CD4-positive, alpha-beta T cell (primary cell): ENCODE results near the gene WDSUB1. TPM values are rescaled to one million over a fixed set of nuclear protein-coding genes. Genes with fewer than 3 reads are reported as not detected.
A peak's percentile ranks its signal among the peaks of the same experiment; 100 is the strongest.

Experiments used
- ATAC-seq: fragments of 200-7000 bp; cut with Tn5 transposase; one replicate; pipeline ENCODE4 v1.10.0; 2022; ENCODE audit warnings: mild to moderate bottlenecking; ENCODE audit not compliant: poor library complexity
- CTCF ChIA-PET: fragments of 350-600 bp; sonication (Branson Sonifier 250); formaldehyde crosslinking; loops from one replicate; lab custom pipeline; 2021; ENCODE audit warnings: antibody characterized with exemption, inconsistent platforms; lab: Charles Lee
- POLR2A ChIA-PET: fragments of 350-600 bp; sonication (Branson Sonifier 250); formaldehyde crosslinking; loops from one replicate; lab custom pipeline; 2021; ENCODE audit warnings: antibody characterized with exemption, inconsistent platforms; lab: Charles Lee
- DNase-seq, 14 experiments: peaks; one replicate each; pipeline ENCODE4 v3.0.0-alpha.2; 2013 to 2020; ENCODE audit warnings: mixed read lengths in 2 of 14
- H3K27ac ChIP-seq, 2 donors: one replicate each; pipeline versions ENCODE4 v1.5.1 to v1.7.0; 2013; ENCODE audit warnings: low read length in 2 of 2, low read depth in 1 of 2, mild to moderate bottlenecking in 1 of 2
- H3K27me3 ChIP-seq, 2 experiments: 1 replicate in 1 of 2; 2 replicates in 1 of 2; pipeline versions ENCODE4 v1.6.1 to v1.7.0; 2013; ENCODE audit warnings: low read length in 2 of 2, control low read depth in 1 of 2, mild to moderate bottlenecking in 1 of 2, moderate library complexity in 1 of 2; ENCODE audit not compliant: insufficient read depth in 2 of 2, control insufficient read depth in 1 of 2
- H3K36me3 ChIP-seq: one replicate; pipeline ENCODE4 v1.6.1; 2013; ENCODE audit warnings: low read length, control low read depth; ENCODE audit not compliant: insufficient read depth
- H3K4me1 ChIP-seq: one replicate; pipeline ENCODE4 v1.6.1; 2013; ENCODE audit warnings: low read length, control low read depth; ENCODE audit not compliant: insufficient read depth
- H3K4me3 ChIP-seq: one replicate; pipeline ENCODE4 v1.5.1; 2013; ENCODE audit warnings: mild to moderate bottlenecking, low read length, moderate library complexity
- H3K9me3 ChIP-seq, 2 experiments: 1 replicate in 1 of 2; 2 replicates in 1 of 2; pipeline versions ENCODE4 v1.6.1 to v1.7.0; 2013; ENCODE audit warnings: low read length in 2 of 2, mild to moderate bottlenecking in 2 of 2, control low read depth in 1 of 2, moderate library complexity in 1 of 2; ENCODE audit not compliant: control insufficient read depth in 1 of 2, insufficient read depth in 1 of 2
- H3K27ac Mint-ChIP-seq: one replicate; pipeline ENCODE4 v1.8.0; 2020; ENCODE audit warnings: mixed read lengths
- H3K27me3 Mint-ChIP-seq: one replicate; pipeline ENCODE4 v1.8.0; 2021; ENCODE audit warnings: mixed read lengths
- H3K36me3 Mint-ChIP-seq: one replicate; pipeline ENCODE4 v1.8.0; 2021; ENCODE audit warnings: low read depth, mixed read lengths
- H3K4me1 Mint-ChIP-seq: one replicate; pipeline ENCODE4 v1.8.0; 2021; ENCODE audit warnings: low read depth, mixed read lengths
- H3K4me3 Mint-ChIP-seq: one replicate; pipeline ENCODE4 v1.8.0; 2020; ENCODE audit warnings: mild to moderate bottlenecking, mixed read lengths
- H3K9me3 Mint-ChIP-seq: one replicate; pipeline ENCODE4 v1.8.0; 2020; ENCODE audit warnings: mixed read lengths
- CTCF ChIP-seq: fragments of 200-600 bp; IDR thresholded peaks from one replicate; pipeline ENCODE4 v1.8.0; 2022; ENCODE audit warnings: antibody characterized with exemption, mild to moderate bottlenecking
- intact Hi-C, 2 experiments: fragments of 100-400 bp; cut with DNase I in 1 of 2; cut with micrococcal nuclease in 1 of 2; formaldehyde crosslinking; loops; one replicate each; pipeline versions ENCODE4 v1.15.1 to v1.9.0; 2023 to 2025; cut with DNase I, micrococcal nuclease
- total RNA-seq, 174 experiments: library from RNA in 2 of 174; stranded (reverse) in 2 of 174; gene quantifications; one replicate each; pipeline ENCODE4 v1.2.3 and lab custom pipeline; 2021 to 2026

Gene WDSUB1
- total RNA-seq, 2 experiments from 2014 or later: 6.8 to 8.0 TPM

- H3K4me1 ChIP-seq: peaks cover 14% of the 10 kb centered on the region
- no peak for ATAC-seq
- H3K4me3 Mint-ChIP-seq: no peak overlapping the region
- no peaks in the 10 kb centered on the region for H3K27me3 Mint-ChIP-seq
- H3K4me3 ChIP-seq: no peak overlapping the region
- TF ChIP-seq CTCF: no peak
- H3K27ac ChIP-seq: no peak overlapping the region
- H3K9me3 ChIP-seq: no peaks in the 10 kb centered on the region
- no peaks in the 10 kb centered on the region for H3K36me3 ChIP-seq
- H3K27me3 ChIP-seq: no peaks in the 10 kb centered on the region
- H3K27ac Mint-ChIP-seq: peak overlapping the region; percentile 47
- ChIA-PET POLR2A (interaction anchor here (0.9 to 1.3 kb wide), 3 partner anchors 17 to 20 kb away, joined by 3 to 5 read pairs (median 3); no protein-coding TSS in a partner anchor), CTCF (interaction anchor here (0.7 kb wide), 1 partner anchor 573 kb away, joined by 3 read pairs; no protein-coding TSS in a partner anchor)
- DNase-seq: no peak
- H3K9me3 Mint-ChIP-seq: no peaks in the 10 kb centered on the region
- H3K4me1 Mint-ChIP-seq: peaks cover 42% of the 10 kb centered on the region
- intact Hi-C loops: no loop called here
- no peaks in the 10 kb centered on the region for H3K36me3 Mint-ChIP-seq
Measured at GRCh38 chr2:159226608-159227385, 59.7 kb downstream of the WDSUB1 start.

GRCh38 chr2:159226059-159226461 lies 60.4 kb downstream of the WDSUB1 start:
- H3K27ac ChIP-seq: no peak overlapping the region
- no peak overlapping the region for H3K4me3 ChIP-seq
- H3K9me3 ChIP-seq: no peaks in the 10 kb centered on the region
- TF ChIP-seq CTCF: no peak
- intact Hi-C loops: no loop called here
- Mint-ChIP-seq H3K9me3 (no peaks in the 10 kb centered on the region), H3K27me3 (no peaks in the 10 kb centered on the region), H3K4me3 (no peak overlapping the region), H3K27ac (peak overlapping the region; percentile 37), H3K36me3 (no peaks in the 10 kb centered on the region), H3K4me1 (peaks cover 42% of the 10 kb centered on the region)
- POLR2A ChIA-PET: no interaction called here
- H3K36me3 ChIP-seq: no peaks in the 10 kb centered on the region
- peak; percentile 71 for ATAC-seq
- peaks cover 14% of the 10 kb centered on the region for H3K4me1 ChIP-seq
- CTCF ChIA-PET: interaction anchor here (0.7 kb wide), 1 partner anchor 574 kb away, joined by 3 read pairs; no protein-coding TSS in a partner anchor
- peak in 5 of 14 experiments; percentile 6 to 69 (median 42) for DNase-seq
- H3K27me3 ChIP-seq: no peaks in the 10 kb centered on the region

GRCh38 chr2:159225025-159226016 lies 61.2 kb downstream of the WDSUB1 start:
- POLR2A ChIA-PET: interaction anchor here (0.6 to 0.8 kb wide), 2 partner anchors 15 to 549 kb away, joined by 3 read pairs; no protein-coding TSS in a partner anchor
- no peak overlapping the region for H3K4me3 Mint-ChIP-seq
- intact Hi-C loops: no loop called here
- CTCF ChIA-PET: no interaction called here
- no peak overlapping the region for H3K27ac ChIP-seq
- TF ChIP-seq CTCF: no peak
- H3K4me1 Mint-ChIP-seq: peaks cover 42% of the 10 kb centered on the region
- H3K9me3 Mint-ChIP-seq: no peaks in the 10 kb centered on the region
- H3K9me3 ChIP-seq: no peaks in the 10 kb centered on the region
- H3K27me3 Mint-ChIP-seq: no peaks in the 10 kb centered on the region
- no peaks in the 10 kb centered on the region for H3K36me3 Mint-ChIP-seq
- no peaks in the 10 kb centered on the region for H3K36me3 ChIP-seq
- H3K4me1 ChIP-seq: peaks cover 14% of the 10 kb centered on the region
- H3K4me3 ChIP-seq: no peak overlapping the region
- DNase-seq (no peak), ATAC-seq (no peak)
- H3K27me3 ChIP-seq: no peaks in the 10 kb centered on the region
- peak overlapping the region; percentile 37 for H3K27ac Mint-ChIP-seq
